ENCODE measurements around the gene RAB3GAP2. TPM values are rescaled to one million over a fixed set of nuclear protein-coding genes. Genes with fewer than 3 reads are reported as not detected.

The RAB3GAP2 gene
- polyA plus RNA-seq, 4 donors = 3.5 to 24.8 (median 7.7) TPM

DNA sequence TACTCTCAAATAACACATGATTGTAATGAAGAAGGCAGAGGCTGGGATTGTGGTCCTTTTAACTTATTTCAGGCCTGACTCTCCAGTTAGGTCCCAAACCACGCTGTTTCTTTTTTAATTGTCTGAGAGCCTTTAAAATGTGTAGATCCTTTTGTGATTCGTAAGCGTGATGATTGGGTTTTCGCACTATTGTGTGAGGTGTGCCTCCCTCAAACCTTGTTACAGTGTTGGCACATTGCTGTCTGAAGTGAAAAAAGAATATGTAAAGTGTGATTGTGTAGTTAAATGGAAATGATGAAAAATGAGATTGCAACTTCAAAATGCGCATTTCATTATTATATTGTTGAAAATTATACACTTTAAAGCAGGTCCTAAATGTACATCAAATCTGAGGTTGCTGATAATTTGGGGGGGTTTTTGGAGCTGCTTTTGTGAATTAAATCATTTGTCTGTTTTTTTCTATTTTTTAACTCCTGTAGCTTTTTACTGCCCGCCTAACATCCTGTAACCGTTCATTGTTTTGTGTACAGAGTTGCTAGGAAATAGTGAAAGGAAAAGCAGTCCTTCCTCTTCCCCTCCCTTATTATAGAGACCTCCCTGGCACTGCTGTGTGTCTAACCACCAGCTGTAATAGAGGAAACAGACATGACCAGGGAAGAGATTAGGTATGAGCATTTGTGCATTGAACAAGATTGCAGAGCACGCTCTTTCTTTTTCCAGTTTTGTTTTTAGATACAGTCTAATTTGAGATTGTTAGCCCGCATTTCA lies 135.1 kb downstream of the RAB3GAP2 start:
- peak; percentile 46 to 61 for DNase-seq
- no peaks in the 10 kb centered on the region for H3K27me3 ChIP-seq (ENCODE audit: control insufficient read depth in 3 of 3, insufficient read depth in 3 of 3, low read length in 3 of 3)
- H3K36me3 ChIP-seq (ENCODE audit: control insufficient read depth in 3 of 3, insufficient read depth in 2 of 3, low read depth in 1 of 3, low read length in 3 of 3) = peaks cover 9 to 48% (median 10%) of the 10 kb centered on the region in 3 donors
- H3K4me3 ChIP-seq (ENCODE audit: low read depth in 1 of 3, low read length in 3 of 3) = no peak overlapping the region
- H3K27ac ChIP-seq (ENCODE audit: low read depth in 1 of 3, low read length in 2 of 3) = peak overlapping the region in 2 of 3 donors; percentile 27 to 45
- H3K4me1 ChIP-seq (ENCODE audit: control insufficient read depth in 3 of 3, insufficient read depth in 2 of 3, low read depth in 1 of 3, low read length in 2 of 3) = peaks cover 0 to 3% (median 0%) of the 10 kb centered on the region in 3 donors
- 65 to 78% (median 72%) methylated on average over 9 of the region's 9 CpGs for WGBS, 3 donors
- H3K9me3 ChIP-seq (ENCODE audit: control insufficient read depth in 2 of 2, insufficient read depth in 1 of 2, low read depth in 1 of 2, low read length in 1 of 2) = no peaks in the 10 kb centered on the region
- FAIRE-seq = no peak

DNA sequence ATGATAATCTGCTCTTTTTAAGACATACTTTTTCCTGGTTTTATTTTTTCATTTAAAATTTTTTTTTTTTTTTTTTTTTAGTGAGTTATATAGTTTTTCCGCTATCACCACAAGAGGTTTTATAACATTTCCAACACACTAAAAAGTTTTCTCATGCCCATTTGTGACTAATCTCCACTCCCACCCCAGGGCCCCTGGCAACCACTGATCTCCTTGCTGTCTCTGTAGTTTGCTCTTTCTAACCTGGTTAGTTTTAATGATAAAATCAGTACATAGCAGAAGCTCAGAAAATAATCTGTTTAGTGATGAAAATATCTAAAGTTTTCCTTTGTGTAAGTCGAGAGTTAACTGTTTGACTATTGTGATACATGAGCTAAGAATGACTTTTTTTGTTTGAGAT lies 136.5 kb downstream of the RAB3GAP2 start:
- no peak for FAIRE-seq
- 89 to 99% (median 91%) methylated on average over 2 of the region's 2 CpGs for WGBS, 3 donors
- no peaks in the 10 kb centered on the region for H3K27me3 ChIP-seq (ENCODE audit: control insufficient read depth in 3 of 3, insufficient read depth in 3 of 3, low read length in 3 of 3)

DNA sequence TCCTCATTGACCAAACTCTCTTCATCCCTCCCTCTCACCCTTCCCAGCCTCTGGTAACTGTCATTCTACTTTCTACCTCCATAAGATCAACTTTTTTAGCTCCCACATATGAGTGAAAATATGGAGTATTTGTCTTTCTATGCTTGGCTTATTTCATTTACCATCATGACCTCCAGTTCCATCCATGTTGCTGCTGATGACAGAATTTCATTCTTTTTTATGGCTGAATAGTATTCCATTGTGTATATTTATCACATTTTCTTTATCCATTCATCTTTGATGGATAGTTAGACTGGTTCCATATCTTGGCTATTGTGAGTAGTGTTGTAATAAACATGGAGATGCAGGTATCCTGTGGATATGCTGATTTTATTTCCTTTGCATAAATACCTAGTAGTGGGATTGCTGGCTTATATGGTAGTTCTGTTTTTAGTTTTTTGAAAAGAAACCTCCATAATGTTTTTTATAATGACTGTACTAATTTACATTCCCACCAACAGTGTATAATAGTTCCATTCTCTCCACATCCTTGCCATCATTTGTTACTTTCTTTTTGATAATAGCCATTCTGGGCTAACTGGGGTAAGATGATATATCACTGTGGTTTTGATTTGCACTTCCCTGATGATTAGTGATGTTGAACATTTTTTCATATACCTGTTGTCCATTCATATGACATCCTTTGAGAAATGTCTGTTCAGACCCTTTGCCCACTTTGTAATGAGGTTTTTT lies 142.6 kb downstream of the RAB3GAP2 start:
- Histone ChIP-seq H3K9me3 (ENCODE audit: control insufficient read depth in 2 of 2, insufficient read depth in 1 of 2, low read depth in 1 of 2, low read length in 1 of 2) (no peaks in the 10 kb centered on the region), H3K36me3 (ENCODE audit: control insufficient read depth in 3 of 3, insufficient read depth in 2 of 3, low read depth in 1 of 3, low read length in 3 of 3) (peaks cover 0 to 25% (median 11%) of the 10 kb centered on the region in 3 donors), H3K27me3 (ENCODE audit: control insufficient read depth in 3 of 3, insufficient read depth in 3 of 3, low read length in 3 of 3) (no peaks in the 10 kb centered on the region), H3K4me3 (ENCODE audit: low read depth in 1 of 3, low read length in 3 of 3) (no peak overlapping the region), H3K4me1 (ENCODE audit: control insufficient read depth in 3 of 3, insufficient read depth in 2 of 3, low read depth in 1 of 3, low read length in 2 of 3) (peaks cover 0 to 7% (median 0%) of the 10 kb centered on the region in 3 donors), H3K27ac (ENCODE audit: low read depth in 1 of 3, low read length in 2 of 3) (no peak overlapping the region)
- FAIRE-seq (no peak), DNase-seq (no peak)

More for the DNA sequence above, 136.5 kb downstream of the RAB3GAP2 start:
- Histone ChIP-seq H3K4me1 (ENCODE audit: control insufficient read depth in 3 of 3, insufficient read depth in 2 of 3, low read depth in 1 of 3, low read length in 2 of 3) (peaks cover 0 to 3% (median 0%) of the 10 kb centered on the region in 3 donors), H3K36me3 (ENCODE audit: control insufficient read depth in 3 of 3, insufficient read depth in 2 of 3, low read depth in 1 of 3, low read length in 3 of 3) (peaks cover 4 to 49% (median 9%) of the 10 kb centered on the region in 3 donors), H3K9me3 (ENCODE audit: control insufficient read depth in 2 of 2, insufficient read depth in 1 of 2, low read depth in 1 of 2, low read length in 1 of 2) (no peaks in the 10 kb centered on the region), H3K4me3 (ENCODE audit: low read depth in 1 of 3, low read length in 3 of 3) (no peak overlapping the region), H3K27ac (ENCODE audit: low read depth in 1 of 3, low read length in 2 of 3) (no peak overlapping the region)
- no peak for DNase-seq

DNA sequence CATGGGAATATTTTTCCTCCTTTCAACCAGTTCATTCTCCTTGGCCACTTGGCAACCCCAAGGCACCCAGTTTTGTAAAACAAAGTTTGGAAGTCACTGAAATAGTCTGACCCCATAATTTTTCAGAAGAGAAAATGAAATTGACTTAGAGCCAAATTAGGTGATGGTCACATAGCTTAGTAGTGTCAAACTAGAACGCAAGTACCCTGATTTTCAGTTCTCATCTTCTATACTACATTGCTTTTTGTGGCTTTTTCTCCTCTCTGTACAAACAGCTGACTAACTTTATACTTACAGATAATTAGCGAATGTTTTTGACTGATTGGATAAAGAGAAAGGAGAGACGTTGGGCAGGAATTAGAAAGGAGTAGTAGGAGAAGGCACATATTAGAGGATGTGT lies 145.2 kb downstream of the RAB3GAP2 start:
- DNase-seq = no peak
- H3K4me3 ChIP-seq (ENCODE audit: low read depth in 1 of 3, low read length in 3 of 3) = no peak overlapping the region
- WGBS, 3 donors = 90 to 93% (median 91%) methylated on average over 3 of the region's 3 CpGs
- H3K27ac ChIP-seq (ENCODE audit: low read depth in 1 of 3, low read length in 2 of 3) = no peak overlapping the region
- H3K27me3 ChIP-seq (ENCODE audit: control insufficient read depth in 3 of 3, insufficient read depth in 3 of 3, low read length in 3 of 3) = no peaks in the 10 kb centered on the region
- peaks cover 0 to 13% (median 0%) of the 10 kb centered on the region in 3 donors for H3K4me1 ChIP-seq (ENCODE audit: control insufficient read depth in 3 of 3, insufficient read depth in 2 of 3, low read depth in 1 of 3, low read length in 2 of 3)
- FAIRE-seq = no peak
- H3K9me3 ChIP-seq (ENCODE audit: control insufficient read depth in 2 of 2, insufficient read depth in 1 of 2, low read depth in 1 of 2, low read length in 1 of 2) = no peaks in the 10 kb centered on the region
- peaks cover 0 to 16% (median 7%) of the 10 kb centered on the region in 3 donors for H3K36me3 ChIP-seq (ENCODE audit: control insufficient read depth in 3 of 3, insufficient read depth in 2 of 3, low read depth in 1 of 3, low read length in 3 of 3)

DNA sequence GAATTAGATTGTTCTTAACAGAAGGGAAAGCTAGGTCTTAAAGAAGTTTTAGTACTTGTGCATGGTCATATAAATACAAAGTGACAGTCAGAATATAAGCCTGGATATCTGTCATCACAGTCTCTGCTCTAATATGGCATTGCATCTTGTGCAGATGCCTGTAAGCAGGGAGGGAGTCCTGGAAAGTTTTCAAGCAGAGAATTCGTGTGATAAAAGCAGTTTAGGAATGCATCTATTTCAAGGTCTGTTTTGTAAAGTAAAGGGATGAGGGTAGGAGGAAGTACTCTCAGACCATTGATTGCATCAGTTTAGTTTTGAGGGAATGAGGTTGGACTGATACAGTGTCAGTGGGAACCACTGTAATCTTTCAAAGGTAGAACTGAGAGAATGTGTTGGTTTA lies 147.7 kb downstream of the RAB3GAP2 start:
- WGBS, 3 donors = 13 to 25% (median 19%) methylated on average over 1 of the region's 1 CpG
- Histone ChIP-seq H3K27ac (ENCODE audit: low read depth in 1 of 3, low read length in 2 of 3) (peak overlapping the region in 2 of 3 donors; percentile 30 to 99), H3K4me1 (ENCODE audit: control insufficient read depth in 3 of 3, insufficient read depth in 2 of 3, low read depth in 1 of 3, low read length in 2 of 3) (peaks cover 0 to 29% (median 0%) of the 10 kb centered on the region in 3 donors), H3K4me3 (ENCODE audit: low read depth in 1 of 3, low read length in 3 of 3) (no peak overlapping the region), H3K9me3 (ENCODE audit: control insufficient read depth in 2 of 2, insufficient read depth in 1 of 2, low read depth in 1 of 2, low read length in 1 of 2) (no peaks in the 10 kb centered on the region), H3K36me3 (ENCODE audit: control insufficient read depth in 3 of 3, insufficient read depth in 2 of 3, low read depth in 1 of 3, low read length in 3 of 3) (peaks cover 0 to 16% (median 5%) of the 10 kb centered on the region in 3 donors), H3K27me3 (ENCODE audit: control insufficient read depth in 3 of 3, insufficient read depth in 3 of 3, low read length in 3 of 3) (no peaks in the 10 kb centered on the region)
- FAIRE-seq (no peak), DNase-seq (peak; percentile 28 to 53)

DNA sequence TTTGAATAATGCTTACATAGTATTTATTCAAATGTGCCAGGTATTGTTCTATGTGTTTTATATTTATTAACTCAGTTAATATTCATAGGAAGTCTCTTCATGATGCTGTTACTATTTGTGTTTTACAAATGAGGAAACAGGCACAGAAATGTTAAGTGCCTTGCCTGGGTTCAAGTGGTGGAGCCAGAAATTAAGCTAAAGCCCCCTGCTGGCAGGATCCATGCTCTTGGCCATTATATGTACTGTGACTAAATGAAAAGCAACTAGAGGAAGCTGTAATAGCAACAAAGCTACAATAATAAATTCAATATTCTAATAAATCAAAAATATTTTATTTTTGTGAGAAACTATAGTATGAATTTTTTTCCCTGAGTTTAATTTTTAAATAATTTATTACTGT lies 148.4 kb downstream of the RAB3GAP2 start:
- peak in 1 of 2 donors; percentile 43 for DNase-seq
- no peaks in the 10 kb centered on the region for H3K27me3 ChIP-seq (ENCODE audit: control insufficient read depth in 3 of 3, insufficient read depth in 3 of 3, low read length in 3 of 3)
- H3K4me1 ChIP-seq (ENCODE audit: control insufficient read depth in 3 of 3, insufficient read depth in 2 of 3, low read depth in 1 of 3, low read length in 2 of 3) = peaks cover 0 to 29% (median 0%) of the 10 kb centered on the region in 3 donors
- no peaks in the 10 kb centered on the region for H3K9me3 ChIP-seq (ENCODE audit: control insufficient read depth in 2 of 2, insufficient read depth in 1 of 2, low read depth in 1 of 2, low read length in 1 of 2)
- no peak overlapping the region for H3K4me3 ChIP-seq (ENCODE audit: low read depth in 1 of 3, low read length in 3 of 3)
- H3K36me3 ChIP-seq (ENCODE audit: control insufficient read depth in 3 of 3, insufficient read depth in 2 of 3, low read depth in 1 of 3, low read length in 3 of 3) = peaks cover 0 to 14% (median 5%) of the 10 kb centered on the region in 3 donors
- peak overlapping the region; percentile 41 to 99 (median 44) for H3K27ac ChIP-seq (ENCODE audit: low read depth in 1 of 3, low read length in 2 of 3)
- FAIRE-seq = no peak

DNA sequence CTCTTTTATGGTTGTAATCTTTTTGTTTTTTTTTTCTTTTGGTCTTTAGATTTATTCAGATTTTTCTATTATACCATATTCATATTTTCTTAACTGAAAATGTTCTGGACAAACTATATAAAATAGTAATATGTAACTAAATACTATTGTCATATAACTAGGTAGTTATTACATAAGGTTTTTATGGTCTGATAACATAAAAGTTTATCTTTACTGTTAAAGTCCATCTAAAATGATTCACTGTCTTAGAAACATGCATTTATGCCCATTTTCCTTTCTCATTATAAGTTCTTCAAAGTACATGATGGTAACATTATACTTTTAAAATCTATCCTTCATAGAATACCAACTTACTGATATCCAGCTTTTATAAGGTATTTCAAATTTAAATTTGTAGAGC lies 149.2 kb downstream of the RAB3GAP2 start:
- H3K27ac ChIP-seq (ENCODE audit: low read depth in 1 of 3, low read length in 2 of 3) = peak overlapping the region in 1 of 3 donors; percentile 99
- peak; percentile 97 for FAIRE-seq
- H3K4me1 ChIP-seq (ENCODE audit: control insufficient read depth in 3 of 3, insufficient read depth in 2 of 3, low read depth in 1 of 3, low read length in 2 of 3) = peaks cover 0 to 29% (median 0%) of the 10 kb centered on the region in 3 donors

DNA sequence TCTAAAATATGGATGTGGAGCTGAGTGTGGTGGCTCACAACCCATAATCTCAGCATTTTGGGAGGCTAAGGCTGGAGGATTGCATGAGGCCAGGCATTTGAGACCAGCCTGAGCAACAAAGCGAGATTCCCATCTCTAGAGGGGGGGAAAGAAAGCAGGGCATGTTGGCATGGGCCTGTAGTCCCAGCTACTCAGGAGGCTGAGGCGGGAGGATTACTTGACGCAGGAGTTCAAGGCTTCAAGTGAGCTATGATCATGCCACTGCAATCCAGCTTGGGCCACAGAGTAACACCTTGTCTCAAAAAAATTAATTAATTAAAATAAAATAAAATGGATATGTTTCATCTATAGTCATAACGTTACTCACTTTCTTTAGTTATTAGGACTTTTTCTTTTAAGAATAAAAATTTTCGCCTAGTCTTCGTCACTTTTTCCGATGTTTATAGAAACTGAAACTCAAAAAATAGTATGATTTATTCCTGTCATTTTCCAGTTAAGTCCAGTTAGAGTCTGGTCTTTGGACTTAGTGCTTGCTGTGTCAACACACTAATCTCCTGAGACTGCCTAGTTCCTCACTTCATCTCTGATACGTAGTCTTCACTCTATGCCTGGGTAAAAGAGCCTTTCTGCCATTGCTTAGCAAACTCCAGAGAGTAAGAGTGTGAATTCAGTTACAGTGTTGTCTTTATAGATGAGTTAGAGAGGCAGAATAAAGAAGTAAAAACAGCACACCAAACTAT lies 150.3 kb downstream of the RAB3GAP2 start:
- Histone ChIP-seq H3K4me3 (ENCODE audit: low read depth in 1 of 3, low read length in 3 of 3) (peak overlapping the region in 1 of 3 donors; percentile 21), H3K27ac (ENCODE audit: low read depth in 1 of 3, low read length in 2 of 3) (peak overlapping the region; percentile 83 to 99 (median 97)), H3K4me1 (ENCODE audit: control insufficient read depth in 3 of 3, insufficient read depth in 2 of 3, low read depth in 1 of 3, low read length in 2 of 3) (peaks cover 0 to 29% (median 0%) of the 10 kb centered on the region in 3 donors), H3K36me3 (ENCODE audit: control insufficient read depth in 3 of 3, insufficient read depth in 2 of 3, low read depth in 1 of 3, low read length in 3 of 3) (peaks cover 0 to 10% (median 2%) of the 10 kb centered on the region in 3 donors), H3K27me3 (ENCODE audit: control insufficient read depth in 3 of 3, insufficient read depth in 3 of 3, low read length in 3 of 3) (no peaks in the 10 kb centered on the region), H3K9me3 (ENCODE audit: control insufficient read depth in 2 of 2, insufficient read depth in 1 of 2, low read depth in 1 of 2, low read length in 1 of 2) (no peaks in the 10 kb centered on the region)
- FAIRE-seq = peak; percentile 44
- DNase-seq = peak; percentile 91 to 96
- WGBS, 3 donors = 22 to 61% (median 39%) methylated on average over 8 of the region's 8 CpGs

More for the DNA sequence above, 149.2 kb downstream of the RAB3GAP2 start:
- H3K27me3 ChIP-seq (ENCODE audit: control insufficient read depth in 3 of 3, insufficient read depth in 3 of 3, low read length in 3 of 3) = no peaks in the 10 kb centered on the region
- H3K4me3 ChIP-seq (ENCODE audit: low read depth in 1 of 3, low read length in 3 of 3) = no peak overlapping the region
- H3K36me3 ChIP-seq (ENCODE audit: control insufficient read depth in 3 of 3, insufficient read depth in 2 of 3, low read depth in 1 of 3, low read length in 3 of 3) = peaks cover 0 to 12% (median 3%) of the 10 kb centered on the region in 3 donors
- no peaks in the 10 kb centered on the region for H3K9me3 ChIP-seq (ENCODE audit: control insufficient read depth in 2 of 2, insufficient read depth in 1 of 2, low read depth in 1 of 2, low read length in 1 of 2)
- peak; percentile 45 to 62 for DNase-seq
